Measurements from ENCODE around the gene COG5. TPM values are rescaled to one million over a fixed set of nuclear protein-coding genes. Genes with fewer than 3 reads are reported as not detected.

COG5 gene
- total and polyA plus RNA-seq, 2 experiments from 2014 or later, result 15.8 to 53.5 TPM

- Histone ChIP-seq H3K79me2 (no peaks in the 10 kb centered on the region), H3K4me2 (no peak overlapping the region), H4K20me1 (ENCODE audit: insufficient read depth, poor library complexity, severe bottlenecking) (no peaks in the 10 kb centered on the region), H3K4me3 (no peak overlapping the region), H3K27me3 (no peaks in the 10 kb centered on the region), H2AFZ (no peak overlapping the region), H3K4me1 (ENCODE audit: insufficient read depth) (no peaks in the 10 kb centered on the region), H3K9me3 (ENCODE audit: low read depth) (no peaks in the 10 kb centered on the region), H3K27ac (no peak overlapping the region), H3K36me3 (replicated peaks; ENCODE audit: insufficient read depth, low read depth) (no peaks in the 10 kb centered on the region), H3K9me2 (replicated peaks; ENCODE audit: insufficient read depth) (no peaks in the 10 kb centered on the region)
- no peak for DNase-seq (ENCODE audit: low spot score)
- TF ChIP-seq EZH2phosphoT487 (IDR thresholded peaks at IDR 0.05; ENCODE audit: low read depth, severe bottlenecking, unreplicated experiment) (no peak), EZH2 (IDR thresholded peaks at IDR 0.05; ENCODE audit: borderline replicate concordance) (no peak), CTCF (IDR thresholded peaks at IDR 0.05; ENCODE audit: poor library complexity) (no peak)
- 88% methylated on average over 5 of the region's 5 CpGs for WGBS (ENCODE audit: low lambda C conversion rate, missing lambda C conversion rate)
Measured at GRCh38 chr7:107474104-107474521, 89.6 kb downstream of the COG5 start.

GRCh38 chr7:107472116-107472515 is 91.6 kb downstream of the COG5 start:
- Histone ChIP-seq H3K79me2 (no peaks in the 10 kb centered on the region), H3K27ac (no peak overlapping the region), H2AFZ (no peak overlapping the region), H3K9me2 (replicated peaks; ENCODE audit: insufficient read depth) (no peaks in the 10 kb centered on the region), H3K4me3 (no peak overlapping the region), H3K27me3 (no peaks in the 10 kb centered on the region), H3K4me2 (no peak overlapping the region), H4K20me1 (ENCODE audit: insufficient read depth, poor library complexity, severe bottlenecking) (no peaks in the 10 kb centered on the region), H3K9me3 (ENCODE audit: low read depth) (no peaks in the 10 kb centered on the region), H3K4me1 (ENCODE audit: insufficient read depth) (no peaks in the 10 kb centered on the region), H3K36me3 (replicated peaks; ENCODE audit: insufficient read depth, low read depth) (no peaks in the 10 kb centered on the region)
- no peak for TF ChIP-seq EZH2phosphoT487 (IDR thresholded peaks at IDR 0.05; ENCODE audit: low read depth, severe bottlenecking, unreplicated experiment)
- TF ChIP-seq EZH2 (IDR thresholded peaks at IDR 0.05; ENCODE audit: borderline replicate concordance), result no peak
- no peak for TF ChIP-seq CTCF (IDR thresholded peaks at IDR 0.05; ENCODE audit: poor library complexity)
- no peak for DNase-seq (ENCODE audit: low spot score)
- WGBS (ENCODE audit: low lambda C conversion rate, missing lambda C conversion rate), result 70% methylated on average over 3 of the region's 3 CpGs

DNA sequence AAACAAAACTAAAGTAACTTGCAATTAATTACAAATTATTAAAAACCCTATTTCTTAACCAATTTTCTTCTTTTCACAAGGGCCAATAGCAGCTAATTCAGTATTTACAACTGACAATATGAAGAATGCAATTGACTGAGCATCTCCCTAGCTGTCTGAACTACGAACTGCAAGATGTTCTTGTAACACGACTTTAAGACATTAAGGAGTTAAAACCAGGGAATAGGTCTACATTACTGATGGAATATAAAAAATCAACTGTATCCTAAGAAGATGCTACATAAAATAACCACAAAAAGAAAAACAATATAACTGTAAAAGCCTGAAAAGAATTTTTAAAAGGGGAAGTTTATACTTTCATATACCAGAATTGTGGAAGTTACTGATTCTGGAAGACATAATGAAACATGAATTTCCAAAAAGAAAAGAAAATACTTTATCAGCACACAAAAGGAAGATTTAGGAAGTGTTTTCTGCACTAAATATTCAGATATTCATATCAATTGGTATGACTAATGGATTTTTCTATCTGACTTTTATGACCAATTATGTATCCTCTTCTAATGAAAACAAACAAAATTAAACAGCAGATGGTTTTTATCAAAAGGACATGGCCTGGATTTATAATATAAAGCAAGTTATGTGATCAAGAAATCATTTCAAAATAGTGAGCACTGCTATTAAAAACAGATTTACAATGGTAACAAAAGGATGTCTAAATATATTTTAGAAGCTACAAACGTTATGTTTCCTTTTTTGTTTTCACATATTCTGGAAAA is 92.2 kb downstream of the COG5 start:
- TF ChIP-seq EZH2 (IDR thresholded peaks at IDR 0.05; ENCODE audit: borderline replicate concordance), result no peak
- TF ChIP-seq CTCF (IDR thresholded peaks at IDR 0.05; ENCODE audit: poor library complexity), result no peak
- TF ChIP-seq EZH2phosphoT487 (IDR thresholded peaks at IDR 0.05; ENCODE audit: low read depth, severe bottlenecking, unreplicated experiment), result no peak
- H3K79me2 ChIP-seq, result no peaks in the 10 kb centered on the region
- no peaks in the 10 kb centered on the region for H3K4me1 ChIP-seq (ENCODE audit: insufficient read depth)
- H3K9me2 ChIP-seq (replicated peaks; ENCODE audit: insufficient read depth), result no peaks in the 10 kb centered on the region
- DNase-seq (ENCODE audit: low spot score), result no peak
- H3K27ac ChIP-seq, result no peak overlapping the region
- H3K4me3 ChIP-seq, result no peak overlapping the region
- no peak overlapping the region for H3K4me2 ChIP-seq
- no peak overlapping the region for H2AFZ ChIP-seq
- WGBS (ENCODE audit: low lambda C conversion rate, missing lambda C conversion rate), result 64% methylated on average over 3 of the region's 3 CpGs
- no peaks in the 10 kb centered on the region for H4K20me1 ChIP-seq (ENCODE audit: insufficient read depth, poor library complexity, severe bottlenecking)
- no peaks in the 10 kb centered on the region for H3K9me3 ChIP-seq (ENCODE audit: low read depth)
- H3K27me3 ChIP-seq, result no peaks in the 10 kb centered on the region
- H3K36me3 ChIP-seq (replicated peaks; ENCODE audit: insufficient read depth, low read depth), result no peaks in the 10 kb centered on the region
